ENCODE measurements around the gene LEPROT. TPM values are rescaled to one million over a fixed set of nuclear protein-coding genes. Genes with fewer than 3 reads are reported as not detected.

LEPROT gene
- total RNA-seq, 1 donor from 2014 or later, result 49.2 TPM

GRCh38 chr1:65412256-65412983 lies 8.0 kb upstream of the LEPROT start:
- no peak for DNase-seq (ENCODE audit: low spot score)
- Histone ChIP-seq H3K9ac (no peak overlapping the region), H3K36me3 (no peaks in the 10 kb centered on the region), H3K79me2 (ENCODE audit: low read depth) (no peaks in the 10 kb centered on the region), H3K27ac (no peak overlapping the region), H2AFZ (replicated peaks) (no peak overlapping the region), H4K20me1 (ENCODE audit: low read depth) (no peaks in the 10 kb centered on the region), H3K27me3 (no peaks in the 10 kb centered on the region), H3K4me2 (no peak overlapping the region), H3K9me3 (ENCODE audit: low read depth) (no peaks in the 10 kb centered on the region), H3K4me3 (no peak overlapping the region), H3F3A (ENCODE audit: low read depth) (no peaks in the 10 kb centered on the region), H3K4me1 (no peaks in the 10 kb centered on the region)
- H3K9me3 Mint-ChIP-seq, result no peaks in the 10 kb centered on the region
- H3K36me3 Mint-ChIP-seq, result no peaks in the 10 kb centered on the region
- peaks cover 2% of the 10 kb centered on the region for H3K27me3 Mint-ChIP-seq (ENCODE audit: insufficient read depth, low read depth)
- H3K4me3 Mint-ChIP-seq, result no peak overlapping the region
- no peak for TF ChIP-seq EZH2phosphoT487 (IDR thresholded peaks at IDR 0.05)
- TF ChIP-seq CTCF (IDR thresholded peaks at IDR 0.05), result no peak
- TF ChIP-seq EZH2 (IDR thresholded peaks at IDR 0.05), result no peak
- no peaks in the 10 kb centered on the region for H3K4me1 Mint-ChIP-seq
- H3K27ac Mint-ChIP-seq, result no peak overlapping the region

GRCh38 chr1:65412984-65413375 lies 7.5 kb upstream of the LEPROT start:
- H2AFZ ChIP-seq (replicated peaks), result no peak overlapping the region
- no peaks in the 10 kb centered on the region for H3F3A ChIP-seq (ENCODE audit: low read depth)
- no peaks in the 10 kb centered on the region for H3K27me3 ChIP-seq
- H3K4me3 ChIP-seq, result no peak overlapping the region
- H3K27me3 Mint-ChIP-seq (ENCODE audit: insufficient read depth, low read depth), result peaks cover 2% of the 10 kb centered on the region
- no peak overlapping the region for H3K4me3 Mint-ChIP-seq
- no peak overlapping the region for H3K9ac ChIP-seq
- no peak overlapping the region for H3K4me2 ChIP-seq
- no peaks in the 10 kb centered on the region for H3K4me1 Mint-ChIP-seq
- H3K36me3 Mint-ChIP-seq, result no peaks in the 10 kb centered on the region
- no peaks in the 10 kb centered on the region for H3K9me3 Mint-ChIP-seq
- no peak for DNase-seq (ENCODE audit: low spot score)
- H3K79me2 ChIP-seq (ENCODE audit: low read depth), result no peaks in the 10 kb centered on the region
- TF ChIP-seq EZH2 (IDR thresholded peaks at IDR 0.05), result no peak
- TF ChIP-seq CTCF (IDR thresholded peaks at IDR 0.05), result no peak
- TF ChIP-seq EZH2phosphoT487 (IDR thresholded peaks at IDR 0.05), result no peak
- no peak overlapping the region for H3K27ac Mint-ChIP-seq
- H4K20me1 ChIP-seq (ENCODE audit: low read depth), result no peaks in the 10 kb centered on the region
- H3K36me3 ChIP-seq, result no peaks in the 10 kb centered on the region
- H3K9me3 ChIP-seq (ENCODE audit: low read depth), result no peaks in the 10 kb centered on the region
- no peaks in the 10 kb centered on the region for H3K4me1 ChIP-seq
- H3K27ac ChIP-seq, result no peak overlapping the region

- Histone ChIP-seq H4K20me1 (ENCODE audit: low read depth) (no peaks in the 10 kb centered on the region), H3K9ac (no peak overlapping the region), H3K4me3 (no peak overlapping the region), H3K27ac (no peak overlapping the region), H3K27me3 (no peaks in the 10 kb centered on the region), H3K4me1 (peaks cover 4% of the 10 kb centered on the region), H3K36me3 (no peaks in the 10 kb centered on the region), H3K79me2 (ENCODE audit: low read depth) (no peaks in the 10 kb centered on the region), H3K4me2 (no peak overlapping the region), H3K9me3 (ENCODE audit: low read depth) (no peaks in the 10 kb centered on the region), H3F3A (ENCODE audit: low read depth) (peaks cover 9% of the 10 kb centered on the region), H2AFZ (replicated peaks) (no peak overlapping the region)
- no peak for TF ChIP-seq CTCF (IDR thresholded peaks at IDR 0.05)
- no peak for TF ChIP-seq EZH2phosphoT487 (IDR thresholded peaks at IDR 0.05)
- no peak for TF ChIP-seq EZH2 (IDR thresholded peaks at IDR 0.05)
- DNase-seq (ENCODE audit: low spot score), result no peak
- peaks cover 6% of the 10 kb centered on the region for H3K4me1 Mint-ChIP-seq
- no peaks in the 10 kb centered on the region for H3K36me3 Mint-ChIP-seq
- H3K9me3 Mint-ChIP-seq, result no peaks in the 10 kb centered on the region
- no peaks in the 10 kb centered on the region for H3K27me3 Mint-ChIP-seq (ENCODE audit: insufficient read depth, low read depth)
- H3K27ac Mint-ChIP-seq, result no peak overlapping the region
- no peak overlapping the region for H3K4me3 Mint-ChIP-seq
These were observed 5.9 kb upstream of the LEPROT start for GRCh38 chr1:65414538-65414937.
